Esophagus mucosa (tissue), 1 donor: ENCODE measurements around the gene NPIPA8. TPM values are rescaled to one million over a fixed set of nuclear protein-coding genes. Genes with fewer than 3 reads are reported as not detected.

ENCODE experiments used
- ATAC-seq: fragments of 200-7000 bp; cut with Tn5 transposase; one replicate; pipeline ENCODE4 v1.9.1; 2020
- total RNA-seq: library from RNA; stranded (reverse); gene quantifications from one replicate; pipeline ENCODE4 v1.2.4, GENCODE V29; 2023
- donor health status: DM: yes; HTN: yes; CAD: no.

Gene NPIPA8
- total RNA-seq, 1 donor from 2014 or later: 5.8 TPM

GRCh38 chr16:18270171-18270570 lies 66.4 kb downstream of the NPIPA8 start:
- ATAC-seq: peak; percentile 75

Other genes starting within 250 kb of the NPIPA8 start
- 74.4 TPM for gene NOMO2, start 225.4 kb upstream of the NPIPA8 start, total RNA-seq